ENCODE data around the gene RBM28.
A peak's percentile ranks its signal among the peaks of the same experiment; 100 is the strongest.

RBM28 gene

GRCh38 chr7:128343554-128344430 lies at the start of gene RBM28:
RBM28 (minus strand) TSS chr7:128343908; CDS start chr7:128343793, 115 bp downstream.
- H3K27ac Mint-ChIP-seq = peak within 1 kb of the TSS; percentile 93
- peaks cover 32% of the 10 kb centered on the region for H3K4me1 Mint-ChIP-seq (ENCODE audit: low read depth)
- H3K9me3 Mint-ChIP-seq = no peaks in the 10 kb centered on the region
- H3K36me3 Mint-ChIP-seq (ENCODE audit: low read depth) = peaks cover 17% of the 10 kb centered on the region
- no peaks in the 10 kb centered on the region for H3K27me3 Mint-ChIP-seq
- peak within 1 kb of the TSS; percentile 95 for H3K4me3 Mint-ChIP-seq

DNA sequence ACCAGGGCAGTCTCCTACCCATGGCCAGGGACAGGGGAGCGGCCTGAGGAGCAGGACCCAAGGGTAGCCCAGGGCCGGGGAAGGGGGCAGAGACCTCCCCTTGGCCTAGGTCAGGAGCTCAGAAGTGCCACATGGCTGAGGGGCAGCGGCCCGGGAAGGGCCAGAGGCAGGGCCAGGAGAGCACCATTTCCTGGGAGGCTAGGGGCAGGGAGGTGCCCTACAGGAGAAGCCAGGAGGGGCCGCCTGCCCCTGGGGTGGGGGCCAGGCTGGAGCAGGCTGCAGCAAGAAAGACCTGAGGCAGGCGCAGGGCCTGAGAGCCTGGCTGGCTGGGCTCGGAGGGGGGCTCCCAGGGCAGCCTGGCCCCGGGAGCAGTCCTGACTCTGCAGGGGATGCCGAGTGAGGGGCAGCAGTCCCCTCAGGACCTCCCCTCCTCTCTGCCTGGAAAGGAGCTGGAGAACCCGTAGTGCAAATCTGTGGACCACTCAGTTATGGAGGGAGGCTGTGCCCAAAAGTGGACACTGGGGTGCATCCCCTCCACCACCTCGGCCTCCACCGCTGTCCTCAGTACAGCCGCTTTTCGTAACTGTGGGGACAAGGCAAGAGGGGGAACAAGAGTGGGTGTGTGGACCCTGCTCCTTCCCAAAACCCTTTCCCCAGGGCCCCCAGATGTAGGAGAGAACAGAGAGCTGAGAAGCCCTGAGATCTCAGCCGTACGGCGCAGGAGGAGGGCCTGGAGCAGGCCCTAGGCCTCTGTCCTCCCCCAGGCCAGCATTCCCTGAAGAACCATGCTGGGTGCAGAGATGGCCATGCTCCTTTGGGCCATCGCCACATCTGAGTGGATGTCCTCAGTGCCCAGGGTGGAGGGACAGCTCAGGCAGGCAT lies 49.0 kb upstream of the RBM28 start:
- Mint-ChIP-seq H3K4me1 (ENCODE audit: low read depth) (no peaks in the 10 kb centered on the region), H3K9me3 (no peaks in the 10 kb centered on the region), H3K36me3 (ENCODE audit: low read depth) (peaks cover 17% of the 10 kb centered on the region), H3K4me3 (no peak overlapping the region), H3K27ac (no peak overlapping the region), H3K27me3 (peaks cover 5% of the 10 kb centered on the region)

- H3K27ac Mint-ChIP-seq = no peak overlapping the region
- H3K36me3 Mint-ChIP-seq (ENCODE audit: low read depth) = peaks cover 8% of the 10 kb centered on the region
- H3K4me3 Mint-ChIP-seq = no peak overlapping the region
- H3K4me1 Mint-ChIP-seq (ENCODE audit: low read depth) = no peaks in the 10 kb centered on the region
- H3K9me3 Mint-ChIP-seq = no peaks in the 10 kb centered on the region
- peaks cover 6% of the 10 kb centered on the region for H3K27me3 Mint-ChIP-seq
Measured at GRCh38 chr7:128391805-128392204, 48.1 kb upstream of the RBM28 start.

- peaks cover 6% of the 10 kb centered on the region for H3K27me3 Mint-ChIP-seq
- H3K9me3 Mint-ChIP-seq = no peaks in the 10 kb centered on the region
- no peak overlapping the region for H3K27ac Mint-ChIP-seq
- H3K4me3 Mint-ChIP-seq = no peak overlapping the region
- no peaks in the 10 kb centered on the region for H3K4me1 Mint-ChIP-seq (ENCODE audit: low read depth)
- peaks cover under 1% of the 10 kb centered on the region for H3K36me3 Mint-ChIP-seq (ENCODE audit: low read depth)
Measured at GRCh38 chr7:128390871-128391565, 47.3 kb upstream of the RBM28 start.

GRCh38 chr7:128389618-128390329 lies 46.1 kb upstream of the RBM28 start:
- Mint-ChIP-seq H3K4me1 (ENCODE audit: low read depth) (no peaks in the 10 kb centered on the region), H3K4me3 (no peak overlapping the region), H3K27me3 (peaks cover 6% of the 10 kb centered on the region), H3K27ac (no peak overlapping the region), H3K36me3 (ENCODE audit: low read depth) (no peaks in the 10 kb centered on the region), H3K9me3 (no peaks in the 10 kb centered on the region)

DNA sequence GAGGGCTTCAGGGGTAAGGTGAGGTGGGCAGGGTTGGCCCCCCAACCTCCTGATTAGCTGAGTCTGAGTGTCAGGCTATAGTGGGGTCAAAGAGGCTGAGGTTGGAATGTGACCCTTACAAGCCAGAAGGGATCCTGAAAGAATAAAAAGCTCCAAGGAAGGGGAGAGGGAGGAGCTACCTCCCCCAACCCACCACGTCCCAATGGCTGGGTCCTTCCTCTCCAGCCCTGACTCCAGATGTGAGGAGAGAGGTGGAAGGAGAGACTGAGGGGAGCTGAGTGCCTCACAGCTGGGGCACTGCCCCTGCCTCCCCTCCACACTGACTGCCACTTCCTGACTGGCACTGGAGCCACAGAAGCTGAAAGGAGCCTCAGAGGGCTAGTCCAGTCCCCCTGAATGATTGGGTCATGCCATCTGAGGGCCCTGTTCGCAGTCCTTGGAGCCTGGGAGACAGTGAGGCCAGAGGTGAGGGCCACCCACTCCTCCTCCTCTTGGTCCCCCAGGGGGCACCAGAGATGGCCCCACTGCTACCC lies 45.4 kb upstream of the RBM28 start:
- Mint-ChIP-seq H3K27ac (no peak overlapping the region), H3K36me3 (ENCODE audit: low read depth) (no peaks in the 10 kb centered on the region), H3K4me1 (ENCODE audit: low read depth) (no peaks in the 10 kb centered on the region), H3K27me3 (peaks cover 6% of the 10 kb centered on the region), H3K9me3 (no peaks in the 10 kb centered on the region), H3K4me3 (no peak overlapping the region)

DNA sequence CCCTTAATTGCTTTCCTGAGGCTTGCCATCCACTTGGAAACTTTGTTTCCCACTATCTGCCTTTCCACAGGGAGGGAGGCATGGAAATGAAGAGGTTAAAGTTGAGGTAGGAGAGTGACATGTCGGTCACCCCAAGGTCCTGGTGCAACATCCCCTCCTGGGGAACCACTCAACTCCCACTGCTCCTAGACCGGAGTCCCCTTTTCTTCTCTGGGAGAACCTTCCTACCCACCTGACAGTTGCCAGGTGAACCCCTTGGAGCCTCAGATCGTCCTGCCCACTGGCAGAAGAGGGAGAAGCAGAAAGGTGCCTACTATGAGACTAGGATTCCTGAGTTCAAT lies 44.4 kb upstream of the RBM28 start:
- Mint-ChIP-seq H3K4me3 (no peak overlapping the region), H3K27ac (no peak overlapping the region), H3K27me3 (peaks cover 6% of the 10 kb centered on the region), H3K36me3 (ENCODE audit: low read depth) (no peaks in the 10 kb centered on the region), H3K9me3 (no peaks in the 10 kb centered on the region), H3K4me1 (ENCODE audit: low read depth) (no peaks in the 10 kb centered on the region)

DNA sequence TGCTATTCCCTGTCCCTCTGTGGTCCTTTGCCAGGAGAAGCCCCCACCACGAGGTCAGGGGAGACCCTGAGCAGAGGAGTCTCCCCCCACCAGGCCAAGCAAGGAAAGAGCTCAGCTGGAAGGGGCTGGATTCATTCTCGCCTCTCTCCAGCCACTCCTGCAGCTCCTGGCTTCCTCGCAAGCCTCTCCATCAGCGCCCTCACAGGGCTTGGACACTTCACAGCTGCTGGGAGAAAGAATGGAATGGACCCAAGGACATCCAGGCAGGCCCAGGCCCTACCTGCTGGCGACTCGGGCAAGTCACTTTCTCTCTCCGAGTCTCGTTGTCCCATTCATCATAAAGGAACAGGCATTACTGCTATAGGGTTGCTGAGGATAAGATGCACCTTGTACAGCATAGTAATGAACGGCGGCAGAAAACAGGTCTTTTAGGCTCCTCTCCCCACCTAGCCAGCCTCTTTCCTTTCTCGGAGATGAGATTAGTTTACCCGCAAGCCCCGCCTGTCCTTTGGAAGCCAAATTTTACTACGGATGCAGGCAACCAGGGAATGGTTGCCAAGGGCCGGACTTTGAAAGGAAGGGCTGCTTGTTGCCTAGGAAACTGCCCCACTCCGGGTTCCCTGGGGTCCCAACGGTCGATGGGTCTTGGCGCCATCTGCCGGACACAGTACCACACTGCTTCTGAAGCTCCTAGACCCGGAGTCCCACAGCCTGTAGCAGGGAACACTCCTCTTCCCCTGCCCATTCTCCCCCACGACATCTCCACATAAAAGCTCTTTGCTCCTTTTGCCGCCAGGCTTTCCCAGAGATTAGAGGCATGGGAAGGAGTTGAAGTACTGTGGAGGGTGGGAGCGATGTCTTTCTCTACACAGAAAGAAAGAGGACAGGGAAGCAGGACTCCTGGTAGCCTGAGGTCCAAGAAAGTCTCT lies 43.8 kb upstream of the RBM28 start:
- peaks cover 6% of the 10 kb centered on the region for H3K27me3 Mint-ChIP-seq
- no peak overlapping the region for H3K4me3 Mint-ChIP-seq
- H3K36me3 Mint-ChIP-seq (ENCODE audit: low read depth) = no peaks in the 10 kb centered on the region
- H3K4me1 Mint-ChIP-seq (ENCODE audit: low read depth) = no peaks in the 10 kb centered on the region
- H3K27ac Mint-ChIP-seq = no peak overlapping the region
- H3K9me3 Mint-ChIP-seq = no peaks in the 10 kb centered on the region

- Mint-ChIP-seq H3K9me3 (no peaks in the 10 kb centered on the region), H3K4me1 (ENCODE audit: low read depth) (no peaks in the 10 kb centered on the region), H3K27me3 (peaks cover 6% of the 10 kb centered on the region), H3K27ac (no peak overlapping the region), H3K36me3 (ENCODE audit: low read depth) (no peaks in the 10 kb centered on the region), H3K4me3 (no peak overlapping the region)
Measured at GRCh38 chr7:128385988-128386925, 42.5 kb upstream of the RBM28 start.

GRCh38 chr7:128384726-128385125 lies 41.0 kb upstream of the RBM28 start:
- Mint-ChIP-seq H3K27me3 (peaks cover 6% of the 10 kb centered on the region), H3K27ac (no peak overlapping the region), H3K36me3 (ENCODE audit: low read depth) (no peaks in the 10 kb centered on the region), H3K4me3 (no peak overlapping the region), H3K9me3 (no peaks in the 10 kb centered on the region), H3K4me1 (ENCODE audit: low read depth) (no peaks in the 10 kb centered on the region)

DNA sequence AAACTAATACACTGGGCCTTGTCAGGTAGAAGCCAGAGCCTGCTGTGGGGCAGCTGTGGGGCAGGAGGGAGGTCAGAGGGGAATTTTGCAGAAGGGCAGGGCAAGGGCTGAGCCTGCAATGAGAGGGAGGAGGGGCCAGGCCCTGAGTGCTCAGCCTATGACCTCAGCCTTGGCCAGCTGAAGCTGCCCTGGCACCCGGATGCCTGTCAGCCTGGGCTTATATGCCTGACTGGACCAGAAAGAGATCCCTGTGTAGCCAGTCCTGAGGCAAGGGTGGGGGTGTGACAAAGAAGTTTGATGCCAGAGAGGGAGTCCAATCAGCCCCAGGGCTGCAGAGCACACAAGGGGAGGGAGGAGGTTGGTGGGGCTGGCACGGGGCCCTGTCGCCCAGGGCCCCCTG lies 40.1 kb upstream of the RBM28 start:
- Mint-ChIP-seq H3K4me1 (ENCODE audit: low read depth) (no peaks in the 10 kb centered on the region), H3K4me3 (no peak overlapping the region), H3K36me3 (ENCODE audit: low read depth) (no peaks in the 10 kb centered on the region), H3K27me3 (peaks cover 6% of the 10 kb centered on the region), H3K27ac (no peak overlapping the region), H3K9me3 (no peaks in the 10 kb centered on the region)

GRCh38 chr7:128381161-128381821 lies 37.6 kb upstream of the RBM28 start:
- no peak overlapping the region for H3K27ac Mint-ChIP-seq
- no peaks in the 10 kb centered on the region for H3K36me3 Mint-ChIP-seq (ENCODE audit: low read depth)
- no peaks in the 10 kb centered on the region for H3K4me1 Mint-ChIP-seq (ENCODE audit: low read depth)
- no peaks in the 10 kb centered on the region for H3K9me3 Mint-ChIP-seq
- H3K4me3 Mint-ChIP-seq = no peak overlapping the region
- H3K27me3 Mint-ChIP-seq = no peaks in the 10 kb centered on the region
